Uterus (tissue), 4 donors: Measurements from ENCODE around the gene UGGT1. TPM values are rescaled to one million over a fixed set of nuclear protein-coding genes. Genes with fewer than 3 reads are reported as not detected.

Source experiments
- DNase-seq, 2 donors: peaks; one replicate each; pipeline ENCODE4 v3.0.0-alpha.2; 2019 to 2020
- H3K27ac ChIP-seq, 2 donors: fragments of 200-600 bp; sonication (generic); 1 replicate in 1 of 2; 2 replicates in 1 of 2; pipeline ENCODE4 v1.5.1; 2016 to 2018
- H3K27me3 ChIP-seq, 2 donors: fragments of 200-600 bp; sonication (generic); one replicate each; pipeline ENCODE4 v1.5.1; 2018 to 2019; ENCODE audit warnings: control low read depth in 1 of 2
- H3K36me3 ChIP-seq, 2 donors: fragments of 200-600 bp; sonication (generic); one replicate each; pipeline ENCODE4 v1.5.1; 2019; ENCODE audit warnings: control low read depth in 1 of 2
- H3K4me1 ChIP-seq, 2 donors: fragments of 200-600 bp; sonication (generic); one replicate each; pipeline ENCODE4 v1.5.1; 2018 to 2019; ENCODE audit warnings: control low read depth in 1 of 2
- H3K4me3 ChIP-seq, 2 donors: fragments of 200-600 bp; sonication (generic); 1 replicate in 1 of 2; 2 replicates in 1 of 2; pipeline ENCODE4 v1.5.1; 2018 to 2019; ENCODE audit warnings: mild to moderate bottlenecking in 1 of 2
- H3K9me3 ChIP-seq, 2 donors: fragments of 200-600 bp; sonication (generic); one replicate each; pipeline ENCODE4 v1.5.1; 2019; ENCODE audit warnings: control low read depth in 1 of 2
- POLR2A ChIP-seq, 2 donors: fragments of 450-650 bp; IDR thresholded peaks; one replicate each; pipeline ENCODE4 v1.6.1; 2016; ENCODE audit warnings: antibody characterized with exemption in 2 of 2, mild to moderate bottlenecking in 1 of 2, moderate library complexity in 1 of 2
- intact Hi-C: fragments of 100-400 bp; cut with DNase I; formaldehyde crosslinking; loops from one replicate; pipeline ENCODE4 v1.15.1; 2023; ENCODE audit warnings: low total_unique reads
- total RNA-seq, 4 donors: library from RNA; depleted of rRNA in 3 of 4; stranded (reverse); fragments of >200 nt in 3 of 4; gene quantifications; one replicate each; pipeline versions ENCODE4 v1.1.0 to v1.2.4, GENCODE V29; 2014 to 2023
- TF ChIP-seq, protein P1 (sequence below), 4 experiments: fragments of 200-600 bp in 2 of 4; fragments of 450-650 bp in 2 of 4; sonication (generic) in 2 of 4; IDR thresholded peaks; one replicate each; pipeline ENCODE4 v1.5.1; 2016 to 2019; ENCODE audit warnings: antibody characterized with exemption in 4 of 4, mild to moderate bottlenecking in 2 of 4, moderate library complexity in 1 of 4
- donor health status: DM: yes; HTN: yes; CAD: no.

UGGT1 gene
- total RNA-seq, 4 donors from 2014 or later = 24.4 to 66.2 (median 35.0) TPM

DNA sequence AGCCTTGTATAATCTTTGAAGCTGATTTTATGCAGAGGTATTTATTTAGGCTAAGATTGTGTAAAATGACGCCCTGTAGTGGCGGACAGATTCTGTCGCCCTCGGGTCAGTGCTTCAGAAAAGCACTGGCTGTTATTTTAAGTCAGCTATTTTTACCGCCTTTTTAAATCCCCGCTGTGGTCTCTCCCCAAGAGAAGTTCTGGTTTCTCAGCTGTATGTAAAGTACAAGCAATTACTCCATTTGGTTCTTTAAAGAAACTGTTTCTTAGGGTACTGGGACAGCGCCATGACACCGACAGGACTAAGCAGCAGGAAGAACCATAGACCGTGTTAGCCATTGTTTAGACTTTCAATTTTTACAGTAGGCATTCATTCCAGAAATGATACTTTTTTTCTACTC, 65.0 kb downstream of the UGGT1 start:
- intact Hi-C loops = no loop called here
- Histone ChIP-seq H3K27me3 (no peaks in the 10 kb centered on the region), H3K4me3 (no peak overlapping the region), H3K9me3 (no peaks in the 10 kb centered on the region), H3K27ac (no peak overlapping the region), H3K4me1 (no peaks in the 10 kb centered on the region), H3K36me3 (no peaks in the 10 kb centered on the region)
- no peak for DNase-seq
- TF ChIP-seq, protein P1, sequence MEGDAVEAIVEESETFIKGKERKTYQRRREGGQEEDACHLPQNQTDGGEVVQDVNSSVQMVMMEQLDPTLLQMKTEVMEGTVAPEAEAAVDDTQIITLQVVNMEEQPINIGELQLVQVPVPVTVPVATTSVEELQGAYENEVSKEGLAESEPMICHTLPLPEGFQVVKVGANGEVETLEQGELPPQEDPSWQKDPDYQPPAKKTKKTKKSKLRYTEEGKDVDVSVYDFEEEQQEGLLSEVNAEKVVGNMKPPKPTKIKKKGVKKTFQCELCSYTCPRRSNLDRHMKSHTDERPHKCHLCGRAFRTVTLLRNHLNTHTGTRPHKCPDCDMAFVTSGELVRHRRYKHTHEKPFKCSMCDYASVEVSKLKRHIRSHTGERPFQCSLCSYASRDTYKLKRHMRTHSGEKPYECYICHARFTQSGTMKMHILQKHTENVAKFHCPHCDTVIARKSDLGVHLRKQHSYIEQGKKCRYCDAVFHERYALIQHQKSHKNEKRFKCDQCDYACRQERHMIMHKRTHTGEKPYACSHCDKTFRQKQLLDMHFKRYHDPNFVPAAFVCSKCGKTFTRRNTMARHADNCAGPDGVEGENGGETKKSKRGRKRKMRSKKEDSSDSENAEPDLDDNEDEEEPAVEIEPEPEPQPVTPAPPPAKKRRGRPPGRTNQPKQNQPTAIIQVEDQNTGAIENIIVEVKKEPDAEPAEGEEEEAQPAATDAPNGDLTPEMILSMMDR (IDR thresholded peaks at IDR 0.05) = no peak
- no peak for TF ChIP-seq POLR2A (IDR thresholded peaks at IDR 0.05)

- DNase-seq = no peak
- Histone ChIP-seq H3K4me3 (no peak overlapping the region), H3K9me3 (no peaks in the 10 kb centered on the region), H3K27me3 (no peaks in the 10 kb centered on the region), H3K27ac (no peak overlapping the region), H3K4me1 (no peaks in the 10 kb centered on the region), H3K36me3 (no peaks in the 10 kb centered on the region)
- intact Hi-C loops = no loop called here
- TF ChIP-seq POLR2A (IDR thresholded peaks at IDR 0.05) = no peak
- TF ChIP-seq, protein P1 (IDR thresholded peaks at IDR 0.05) = no peak
Observed at GRCh38 chr2:128156812-128157211, 65.8 kb downstream of the UGGT1 start.

GRCh38 chr2:128157644-128158043, 66.6 kb downstream of the UGGT1 start:
- intact Hi-C loops = no loop called here
- no peak for DNase-seq
- Histone ChIP-seq H3K4me1 (no peaks in the 10 kb centered on the region), H3K36me3 (no peaks in the 10 kb centered on the region), H3K27ac (no peak overlapping the region), H3K9me3 (no peaks in the 10 kb centered on the region), H3K4me3 (no peak overlapping the region), H3K27me3 (no peaks in the 10 kb centered on the region)
- no peak for TF ChIP-seq POLR2A (IDR thresholded peaks at IDR 0.05)
- TF ChIP-seq, protein P1 (IDR thresholded peaks at IDR 0.05) = no peak

DNA sequence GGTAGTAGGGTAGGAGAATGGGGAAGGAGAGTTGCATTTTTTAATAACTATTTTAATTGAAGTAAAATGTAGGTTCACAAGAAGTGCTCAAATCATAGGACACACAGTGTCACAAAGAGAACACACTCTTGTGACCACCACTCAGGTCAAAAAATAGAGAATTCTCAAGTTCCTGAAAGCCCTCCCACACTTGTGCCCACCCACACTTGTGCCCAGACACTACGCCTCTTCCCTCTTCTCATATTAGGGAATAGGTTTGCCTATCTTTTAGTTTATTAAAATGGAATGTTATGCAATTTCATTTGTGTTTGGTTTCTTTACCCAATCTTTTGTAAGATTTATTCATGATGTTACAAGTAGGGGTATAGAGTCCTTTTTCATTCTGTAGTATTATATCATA, 67.2 kb downstream of the UGGT1 start:
- Histone ChIP-seq H3K27ac (no peak overlapping the region), H3K4me3 (no peak overlapping the region), H3K4me1 (no peaks in the 10 kb centered on the region), H3K36me3 (no peaks in the 10 kb centered on the region), H3K9me3 (no peaks in the 10 kb centered on the region), H3K27me3 (no peaks in the 10 kb centered on the region)
- intact Hi-C loops = no loop called here
- DNase-seq = no peak
- TF ChIP-seq, protein P1 (IDR thresholded peaks at IDR 0.05) = no peak
- no peak for TF ChIP-seq POLR2A (IDR thresholded peaks at IDR 0.05)

DNA sequence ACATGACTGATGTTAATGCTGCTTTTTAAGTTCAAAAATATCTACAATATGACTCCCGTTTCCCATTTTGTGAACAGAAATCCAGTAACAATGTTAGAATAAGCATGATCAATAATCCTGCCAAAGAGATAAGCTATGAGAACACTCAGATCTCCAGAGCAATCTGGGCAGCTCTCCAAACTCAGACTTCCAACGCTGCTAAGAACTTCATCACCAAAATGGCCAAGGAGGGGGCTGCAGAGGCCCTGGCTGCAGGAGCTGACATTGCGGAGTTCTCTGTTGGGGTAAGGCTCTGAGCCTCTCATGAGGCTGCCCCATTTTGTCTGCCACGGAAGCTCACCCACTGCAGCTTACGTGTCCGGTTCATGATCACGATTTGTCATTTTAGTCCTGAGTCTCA, 68.4 kb downstream of the UGGT1 start:
- Histone ChIP-seq H3K36me3 (no peaks in the 10 kb centered on the region), H3K9me3 (no peaks in the 10 kb centered on the region), H3K27ac (no peak overlapping the region), H3K27me3 (no peaks in the 10 kb centered on the region), H3K4me1 (no peaks in the 10 kb centered on the region), H3K4me3 (no peak overlapping the region)
- intact Hi-C loops = no loop called here
- TF ChIP-seq POLR2A (IDR thresholded peaks at IDR 0.05) = no peak
- TF ChIP-seq, protein P1 (IDR thresholded peaks at IDR 0.05) = no peak
- no peak for DNase-seq
